PC-3 (cell line): ENCODE data around the gene SNX13.

Experiments used
- EZH2 ChIP-seq: fragments of 300-600 bp; sonication (generic); IDR thresholded peaks from one replicate; pipeline ENCODE4 v1.6.1; 2017; ENCODE audit warnings: antibody characterized with exemption, mild to moderate bottlenecking, low read length; ENCODE audit not compliant: unreplicated experiment
- TF ChIP-seq, protein P1 (sequence below): fragments of 300-600 bp; sonication (generic); conservative IDR thresholded peaks from 2 replicates; pipeline ENCODE4 v1.5.1; 2017; ENCODE audit warnings: antibody characterized with exemption, low read depth, mild to moderate bottlenecking, low read length

DNA sequence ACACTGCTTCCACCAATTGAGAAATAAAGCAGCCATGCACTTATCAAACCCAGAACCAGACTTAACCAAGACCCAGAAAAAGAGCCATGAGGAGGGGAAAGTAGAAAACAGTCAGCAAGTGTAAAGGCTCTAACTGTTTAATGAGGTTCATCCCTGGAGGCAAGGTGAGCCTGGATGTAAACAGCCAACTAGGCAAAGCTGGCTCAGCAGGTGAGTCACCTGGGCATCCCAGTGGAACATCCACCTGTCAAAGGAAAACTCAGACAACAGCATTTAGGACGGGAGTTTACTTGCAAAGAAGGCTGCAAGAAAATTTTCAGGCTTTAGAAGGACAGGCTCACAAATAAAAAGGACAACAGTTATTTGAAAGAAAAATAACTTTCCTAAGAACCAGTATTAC, 153.0 kb downstream of the SNX13 start:
- TF ChIP-seq, protein P1, sequence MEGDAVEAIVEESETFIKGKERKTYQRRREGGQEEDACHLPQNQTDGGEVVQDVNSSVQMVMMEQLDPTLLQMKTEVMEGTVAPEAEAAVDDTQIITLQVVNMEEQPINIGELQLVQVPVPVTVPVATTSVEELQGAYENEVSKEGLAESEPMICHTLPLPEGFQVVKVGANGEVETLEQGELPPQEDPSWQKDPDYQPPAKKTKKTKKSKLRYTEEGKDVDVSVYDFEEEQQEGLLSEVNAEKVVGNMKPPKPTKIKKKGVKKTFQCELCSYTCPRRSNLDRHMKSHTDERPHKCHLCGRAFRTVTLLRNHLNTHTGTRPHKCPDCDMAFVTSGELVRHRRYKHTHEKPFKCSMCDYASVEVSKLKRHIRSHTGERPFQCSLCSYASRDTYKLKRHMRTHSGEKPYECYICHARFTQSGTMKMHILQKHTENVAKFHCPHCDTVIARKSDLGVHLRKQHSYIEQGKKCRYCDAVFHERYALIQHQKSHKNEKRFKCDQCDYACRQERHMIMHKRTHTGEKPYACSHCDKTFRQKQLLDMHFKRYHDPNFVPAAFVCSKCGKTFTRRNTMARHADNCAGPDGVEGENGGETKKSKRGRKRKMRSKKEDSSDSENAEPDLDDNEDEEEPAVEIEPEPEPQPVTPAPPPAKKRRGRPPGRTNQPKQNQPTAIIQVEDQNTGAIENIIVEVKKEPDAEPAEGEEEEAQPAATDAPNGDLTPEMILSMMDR: no peak
- no peak for TF ChIP-seq EZH2
